B cell (primary cell): Measurements from ENCODE around the gene DNAH10. TPM values are rescaled to one million over a fixed set of nuclear protein-coding genes. Genes with fewer than 3 reads are reported as not detected.

ENCODE experiments used
- ATAC-seq: fragments of 200-7000 bp; cut with Tn5 transposase; one replicate; pipeline ENCODE4 v1.10.0; 2021; ENCODE audit warnings: low read depth, mild to moderate bottlenecking, moderate number of reproducible peaks, moderate library complexity
- CTCF ChIA-PET: fragments of 350-600 bp; sonication (Branson Sonifier 250); formaldehyde crosslinking; loops from one replicate; lab custom pipeline; 2021; ENCODE audit warnings: antibody characterized with exemption, inconsistent platforms; lab: Charles Lee
- POLR2A ChIA-PET: fragments of 350-600 bp; sonication (Branson Sonifier 250); formaldehyde crosslinking; loops from one replicate; lab custom pipeline; 2021; ENCODE audit warnings: antibody characterized with exemption; lab: Charles Lee
- DNase-seq: peaks from one replicate; pipeline ENCODE4 v3.0.0; 2013
- H2AFZ ChIP-seq: 2 replicates; pipeline ENCODE4 v1.6.1; 2012; ENCODE audit warnings: mild to moderate bottlenecking, low read depth, low read length; ENCODE audit not compliant: insufficient read depth, poor library complexity, severe bottlenecking
- H3K27ac ChIP-seq, 2 donors: 1 replicate in 1 of 2; 2 replicates in 1 of 2; pipeline ENCODE4 v1.5.1; 2012 to 2013; ENCODE audit warnings: low read length in 2 of 2, mild to moderate bottlenecking in 2 of 2, moderate library complexity in 1 of 2
- H3K27me3 ChIP-seq, 4 experiments: fragments of 200-600 bp in 1 of 4; sonication (generic) in 1 of 4; replicated peaks in 1 of 4; 1 replicate in 2 of 4; 2 replicates in 2 of 4; pipeline versions ENCODE4 v1.6.1 to v1.7.0; 2013 to 2016; ENCODE audit warnings: low read length in 3 of 4, mild to moderate bottlenecking in 2 of 4, mixed read lengths in 1 of 4, moderate library complexity in 1 of 4; ENCODE audit not compliant: insufficient read depth in 4 of 4, control insufficient read depth in 3 of 4; ENCODE audit errors: control extremely low read depth in 1 of 4
- H3K36me3 ChIP-seq, 2 experiments: replicated peaks in 1 of 2; 1 replicate in 1 of 2; 2 replicates in 1 of 2; pipeline versions ENCODE4 v1.6.1 to v1.7.1; 2013; ENCODE audit warnings: low read length in 1 of 2; ENCODE audit not compliant: insufficient read depth in 2 of 2, control insufficient read depth in 1 of 2; ENCODE audit errors: control extremely low read depth in 1 of 2, extremely low read depth in 1 of 2
- H3K4me1 ChIP-seq, 2 donors: fragments of 200-600 bp in 1 of 2; sonication (generic) in 1 of 2; 1 replicate in 1 of 2; 2 replicates in 1 of 2; pipeline versions ENCODE4 v1.5.1 to v1.6.1; 2013 to 2017; ENCODE audit warnings: low read length in 2 of 2; ENCODE audit not compliant: control insufficient read depth in 2 of 2, insufficient read depth in 2 of 2
- H3K4me2 ChIP-seq: replicated peaks from 2 replicates; pipeline ENCODE3; 2012; ENCODE audit warnings: mild to moderate bottlenecking, low read depth, low read length; ENCODE audit not compliant: poor library complexity, severe bottlenecking
- H3K4me3 ChIP-seq, 5 experiments: fragments of 200-600 bp in 1 of 5; sonication (generic) in 1 of 5; 1 replicate in 3 of 5; 2 replicates in 2 of 5; pipeline versions ENCODE4 v1.5.1 to v1.7.0; 2011 to 2016; ENCODE audit warnings: low read length in 4 of 5, mild to moderate bottlenecking in 4 of 5, low read depth in 2 of 5, control low read depth in 1 of 5, moderate library complexity in 1 of 5; ENCODE audit not compliant: insufficient read depth in 1 of 5; ENCODE audit errors: control extremely low read depth in 1 of 5, extremely low read depth in 1 of 5
- H3K79me2 ChIP-seq: fragments of 200-600 bp; sonication (generic); one replicate; pipeline ENCODE4 v1.6.0; 2016; ENCODE audit warnings: low read length; ENCODE audit not compliant: control insufficient read depth, insufficient read depth
- H3K9ac ChIP-seq: fragments of 200-600 bp; sonication (generic); 2 replicates; pipeline ENCODE4 v1.6.1; 2017; ENCODE audit warnings: mild to moderate bottlenecking, low read length, moderate library complexity
- H3K9me3 ChIP-seq, 3 donors: one replicate each; pipeline versions ENCODE4 v1.6.1 to v1.7.1; 2013; ENCODE audit warnings: low read length in 2 of 3; ENCODE audit not compliant: control insufficient read depth in 2 of 3, insufficient read depth in 1 of 3; ENCODE audit errors: control extremely low read depth in 1 of 3
- H4K20me1 ChIP-seq: 2 replicates; pipeline ENCODE4 v1.6.0; 2012; ENCODE audit warnings: mild to moderate bottlenecking, low read length; ENCODE audit not compliant: insufficient read depth, control insufficient read depth, poor library complexity, severe bottlenecking
- H3K27ac Mint-ChIP-seq: one replicate; pipeline ENCODE4 v1.8.0; 2021; ENCODE audit warnings: mixed read lengths
- H3K27me3 Mint-ChIP-seq: one replicate; pipeline ENCODE4 v1.8.0; 2021; ENCODE audit warnings: mixed read lengths
- H3K4me1 Mint-ChIP-seq: one replicate; pipeline ENCODE4 v1.8.0; 2021; ENCODE audit warnings: mixed read lengths
- H3K4me3 Mint-ChIP-seq: one replicate; pipeline ENCODE4 v1.8.0; 2021; ENCODE audit warnings: mixed read lengths
- H3K9me3 Mint-ChIP-seq: one replicate; pipeline ENCODE4 v1.8.0; 2022; ENCODE audit warnings: mixed read lengths; ENCODE audit not compliant: insufficient read depth
- EZH2 ChIP-seq: IDR thresholded peaks from 2 replicates; pipeline ENCODE4 v1.6.1; 2012; ENCODE audit warnings: borderline replicate concordance, low read depth, mild to moderate bottlenecking, moderate library complexity, low read length; ENCODE audit not compliant: insufficient read depth, poor library complexity, severe bottlenecking
- whole genome bisulfite sequencing: methylation state at CpG from one replicate; pipeline ENCODE4 v1.1.5; 2013; ENCODE audit warnings: missing lambda C conversion rate; ENCODE audit not compliant: insufficient coverage; 5-methylcytosine and 5-hydroxymethylcytosine counted together
- intact Hi-C: fragments of 100-400 bp; cut with micrococcal nuclease; formaldehyde crosslinking; loops from one replicate; pipeline ENCODE4 v1.10.0; 2022
- polyA plus RNA-seq: library from polyadenylated mRNA; depleted of rRNA; stranded (reverse); fragments of >200 nt; gene quantifications from 2 replicates; pipeline ENCODE4 v1.2.3, GENCODE V29; 2012
- total RNA-seq, 2 donors: library from RNA; stranded (reverse); fragments of 120-200 nt in 1 of 2; gene quantifications; 1 replicate in 1 of 2; 2 replicates in 1 of 2; pipeline versions ENCODE4 v1.2.3 to v1.2.4, GENCODE V29; 2013 to 2022
- TF ChIP-seq, protein P1 (sequence below): fragments of 200-600 bp; IDR thresholded peaks from one replicate; pipeline ENCODE4 v1.8.0; 2022; ENCODE audit warnings: antibody characterized with exemption, mild to moderate bottlenecking

Gene DNAH10
- total and polyA plus RNA-seq, 2 donors (not counting 1 experiment from before 2014, with no cell fraction given) = 0.24 to 0.99 TPM

DNA sequence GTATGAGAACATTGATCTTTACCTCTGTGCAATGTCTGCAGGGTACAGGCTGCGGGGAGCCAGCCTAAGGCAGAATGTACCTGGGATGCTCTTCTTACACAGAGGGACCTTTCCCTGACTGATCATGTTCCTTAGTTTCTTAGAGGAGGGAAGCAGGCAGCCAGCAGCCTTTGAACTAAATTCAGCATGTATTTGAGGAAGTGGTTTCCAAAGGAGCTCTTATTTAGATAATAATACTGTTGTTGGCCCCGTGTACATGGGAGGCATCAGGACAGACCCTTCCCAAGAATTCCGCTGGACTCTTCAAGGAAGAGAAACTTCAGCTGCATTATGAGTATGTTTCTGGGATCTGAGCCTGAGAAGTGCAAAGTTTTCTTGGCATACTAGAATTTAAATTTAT is 111.7 kb downstream of the DNAH10 start:
- H3K9ac ChIP-seq = no peak overlapping the region
- H3K79me2 ChIP-seq = no peaks in the 10 kb centered on the region
- H3K4me2 ChIP-seq = no peak overlapping the region
- Mint-ChIP-seq H3K4me1 (no peaks in the 10 kb centered on the region), H3K4me3 (no peak overlapping the region), H3K27me3 (peaks cover 19% of the 10 kb centered on the region), H3K9me3 (no peaks in the 10 kb centered on the region), H3K27ac (no peak overlapping the region)
- intact Hi-C loops = no loop called here
- H4K20me1 ChIP-seq = no peaks in the 10 kb centered on the region
- 67% methylated on average over 3 of the region's 3 CpGs for WGBS
- H3K27ac ChIP-seq = no peak overlapping the region
- TF ChIP-seq, protein P1, sequence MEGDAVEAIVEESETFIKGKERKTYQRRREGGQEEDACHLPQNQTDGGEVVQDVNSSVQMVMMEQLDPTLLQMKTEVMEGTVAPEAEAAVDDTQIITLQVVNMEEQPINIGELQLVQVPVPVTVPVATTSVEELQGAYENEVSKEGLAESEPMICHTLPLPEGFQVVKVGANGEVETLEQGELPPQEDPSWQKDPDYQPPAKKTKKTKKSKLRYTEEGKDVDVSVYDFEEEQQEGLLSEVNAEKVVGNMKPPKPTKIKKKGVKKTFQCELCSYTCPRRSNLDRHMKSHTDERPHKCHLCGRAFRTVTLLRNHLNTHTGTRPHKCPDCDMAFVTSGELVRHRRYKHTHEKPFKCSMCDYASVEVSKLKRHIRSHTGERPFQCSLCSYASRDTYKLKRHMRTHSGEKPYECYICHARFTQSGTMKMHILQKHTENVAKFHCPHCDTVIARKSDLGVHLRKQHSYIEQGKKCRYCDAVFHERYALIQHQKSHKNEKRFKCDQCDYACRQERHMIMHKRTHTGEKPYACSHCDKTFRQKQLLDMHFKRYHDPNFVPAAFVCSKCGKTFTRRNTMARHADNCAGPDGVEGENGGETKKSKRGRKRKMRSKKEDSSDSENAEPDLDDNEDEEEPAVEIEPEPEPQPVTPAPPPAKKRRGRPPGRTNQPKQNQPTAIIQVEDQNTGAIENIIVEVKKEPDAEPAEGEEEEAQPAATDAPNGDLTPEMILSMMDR = no peak
- no peak for TF ChIP-seq EZH2
- POLR2A ChIA-PET = no interaction called here
- no peaks in the 10 kb centered on the region for H3K9me3 ChIP-seq
- H3K4me3 ChIP-seq = no peak overlapping the region
- DNase-seq (no peak), ATAC-seq (no peak)
- H3K27me3 ChIP-seq = no peaks in the 10 kb centered on the region
- H2AFZ ChIP-seq = no peak overlapping the region
- H3K36me3 ChIP-seq = no peaks in the 10 kb centered on the region
- CTCF ChIA-PET = no interaction called here
- H3K4me1 ChIP-seq = no peaks in the 10 kb centered on the region

DNA sequence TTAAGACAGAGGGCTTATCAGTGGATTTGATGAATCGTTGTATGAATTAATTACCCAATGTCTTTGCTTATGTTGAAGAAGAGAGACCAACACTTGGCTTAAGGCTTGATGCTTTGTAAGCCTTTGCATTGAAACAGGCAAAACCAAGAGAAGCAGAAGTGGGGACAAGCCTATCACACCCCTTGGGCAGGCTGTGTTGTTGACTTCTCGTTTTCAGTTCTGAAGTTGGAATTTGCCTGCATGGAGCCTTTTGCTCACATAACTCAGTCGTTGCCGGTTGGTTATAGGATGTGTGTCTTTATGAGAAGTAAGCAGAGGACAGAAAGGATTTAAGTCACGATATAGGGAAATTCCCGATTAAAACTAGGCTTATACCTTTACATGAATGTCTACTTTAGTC is 115.9 kb downstream of the DNAH10 start:
- Histone ChIP-seq H3K79me2 (no peaks in the 10 kb centered on the region), H3K4me3 (no peak overlapping the region), H3K4me2 (no peak overlapping the region), H3K9ac (no peak overlapping the region), H3K36me3 (no peaks in the 10 kb centered on the region), H3K27me3 (no peaks in the 10 kb centered on the region), H3K9me3 (no peaks in the 10 kb centered on the region), H2AFZ (no peak overlapping the region), H4K20me1 (no peaks in the 10 kb centered on the region), H3K27ac (no peak overlapping the region), H3K4me1 (no peaks in the 10 kb centered on the region)
- ATAC-seq (no peak), DNase-seq (no peak)
- Mint-ChIP-seq H3K4me3 (no peak overlapping the region), H3K27ac (no peak overlapping the region), H3K9me3 (no peaks in the 10 kb centered on the region), H3K4me1 (no peaks in the 10 kb centered on the region), H3K27me3 (peaks cover 14% of the 10 kb centered on the region)
- CTCF ChIA-PET = no interaction called here
- 32% methylated on average over 3 of the region's 6 CpGs for WGBS
- POLR2A ChIA-PET = no interaction called here
- intact Hi-C loops = no loop called here
- TF ChIP-seq, protein P1 = no peak
- TF ChIP-seq EZH2 = no peak
